ENCODE results near the gene CNOT1.

GRCh38 chr16:58551496-58551895 lies 78.1 kb downstream of the CNOT1 start:
- no peak for TF ChIP-seq GATA2 (IDR thresholded peaks at IDR 0.05; ENCODE audit: low read depth, low read length)
- no peak for TF ChIP-seq GATA3 (IDR thresholded peaks at IDR 0.05; ENCODE audit: low read depth, low read length)
